K562 (cell line): ENCODE data around the gene DTWD2. TPM values are rescaled to one million over a fixed set of nuclear protein-coding genes. Genes with fewer than 3 reads are reported as not detected.

Source experiments
- ARID3A ChIP-seq: IDR thresholded peaks from 2 replicates; pipeline ENCODE4 v1.6.1; 2012; ENCODE audit warnings: low read depth, low read length, improper control_type of control experiment, borderline replicate concordance
- polyA plus RNA-seq, 8 experiments: library from polyadenylated mRNA; depleted of rRNA in 4 of 8; stranded (reverse) in 5 of 8; unstranded in 3 of 8; fragments of >200 nt; fragmentation: Nextera tagmentation in 2 of 8; fragmentation: Illumina TruSeq in 1 of 8; extraction: Ambion mirVana in 2 of 8; extraction: Trizol in 1 of 8; gene quantifications; 2 replicates each; pipeline versions ENCODE4 v1.2.1 to v1.2.3, GENCODE V29; 2011 to 2014; ENCODE audit warnings: inconsistent platforms in 1 of 8, missing spikeins in 1 of 8
- total RNA-seq, 7 experiments: library from RNA; depleted of rRNA in 6 of 7; stranded (reverse); fragments of >200 nt in 6 of 7; fragmentation: Illumina TruSeq in 2 of 7; extraction: Trizol in 2 of 7; gene quantifications; 2 replicates each; pipeline versions ENCODE4 v1.2.1 to v1.2.3, GENCODE V29; 2011 to 2021; ENCODE audit warnings: low replicate concordance in 1 of 7
- TF ChIP-seq, protein P1 (sequence below): sonication (generic); formaldehyde crosslinking; IDR thresholded peaks from 2 replicates; pipeline ENCODE4 v1.8.0; 2023; ENCODE audit warnings: mild to moderate bottlenecking, missing genetic modification reagents
- TF ChIP-seq, protein P2 (sequence below): sonication (generic); formaldehyde crosslinking; IDR thresholded peaks from 2 replicates; pipeline ENCODE4 v1.8.0; 2022; ENCODE audit warnings: mild to moderate bottlenecking, missing genetic modification reagents
- TF ChIP-seq, protein P3 (sequence below): fragments of 200-800 bp; sonication (Bioruptor generic); IDR thresholded peaks from 2 replicates; pipeline ENCODE4 v1.6.1; 2017; ENCODE audit warnings: missing genetic modification characterization, missing compliant biosample characterization

The DTWD2 gene
- total and polyA plus RNA-seq, 9 of the 15 experiments (the other 6 are each of a cell fraction or from before 2014, with no cell fraction given): 0.99 to 10.8 (median 4.1) TPM

DNA sequence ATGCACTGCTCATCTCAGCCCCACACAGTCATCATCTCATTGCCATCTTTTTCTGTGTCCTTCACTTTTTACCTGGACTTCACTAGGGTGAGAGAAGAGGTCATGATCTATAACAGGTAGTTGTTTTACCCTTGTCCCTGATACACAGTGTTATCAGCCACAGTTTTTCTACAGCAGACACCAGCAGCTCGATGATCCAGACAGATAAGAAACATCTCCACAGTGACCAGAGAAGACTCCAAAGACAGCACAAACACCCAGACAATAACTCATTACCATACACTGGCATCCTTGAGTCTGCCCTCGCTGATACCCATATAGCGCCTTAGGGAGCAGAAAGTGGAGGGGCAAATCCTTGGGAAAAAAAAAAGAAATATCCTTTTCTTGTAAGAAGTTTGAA, 194.1 kb downstream of the DTWD2 start (continued):
- TF ChIP-seq, protein P1, sequence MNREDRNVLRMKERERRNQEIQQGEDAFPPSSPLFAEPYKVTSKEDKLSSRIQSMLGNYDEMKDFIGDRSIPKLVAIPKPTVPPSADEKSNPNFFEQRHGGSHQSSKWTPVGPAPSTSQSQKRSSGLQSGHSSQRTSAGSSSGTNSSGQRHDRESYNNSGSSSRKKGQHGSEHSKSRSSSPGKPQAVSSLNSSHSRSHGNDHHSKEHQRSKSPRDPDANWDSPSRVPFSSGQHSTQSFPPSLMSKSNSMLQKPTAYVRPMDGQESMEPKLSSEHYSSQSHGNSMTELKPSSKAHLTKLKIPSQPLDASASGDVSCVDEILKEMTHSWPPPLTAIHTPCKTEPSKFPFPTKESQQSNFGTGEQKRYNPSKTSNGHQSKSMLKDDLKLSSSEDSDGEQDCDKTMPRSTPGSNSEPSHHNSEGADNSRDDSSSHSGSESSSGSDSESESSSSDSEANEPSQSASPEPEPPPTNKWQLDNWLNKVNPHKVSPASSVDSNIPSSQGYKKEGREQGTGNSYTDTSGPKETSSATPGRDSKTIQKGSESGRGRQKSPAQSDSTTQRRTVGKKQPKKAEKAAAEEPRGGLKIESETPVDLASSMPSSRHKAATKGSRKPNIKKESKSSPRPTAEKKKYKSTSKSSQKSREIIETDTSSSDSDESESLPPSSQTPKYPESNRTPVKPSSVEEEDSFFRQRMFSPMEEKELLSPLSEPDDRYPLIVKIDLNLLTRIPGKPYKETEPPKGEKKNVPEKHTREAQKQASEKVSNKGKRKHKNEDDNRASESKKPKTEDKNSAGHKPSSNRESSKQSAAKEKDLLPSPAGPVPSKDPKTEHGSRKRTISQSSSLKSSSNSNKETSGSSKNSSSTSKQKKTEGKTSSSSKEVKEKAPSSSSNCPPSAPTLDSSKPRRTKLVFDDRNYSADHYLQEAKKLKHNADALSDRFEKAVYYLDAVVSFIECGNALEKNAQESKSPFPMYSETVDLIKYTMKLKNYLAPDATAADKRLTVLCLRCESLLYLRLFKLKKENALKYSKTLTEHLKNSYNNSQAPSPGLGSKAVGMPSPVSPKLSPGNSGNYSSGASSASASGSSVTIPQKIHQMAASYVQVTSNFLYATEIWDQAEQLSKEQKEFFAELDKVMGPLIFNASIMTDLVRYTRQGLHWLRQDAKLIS (CRISPR knock-in tag): no peak
- TF ChIP-seq, protein P2, sequence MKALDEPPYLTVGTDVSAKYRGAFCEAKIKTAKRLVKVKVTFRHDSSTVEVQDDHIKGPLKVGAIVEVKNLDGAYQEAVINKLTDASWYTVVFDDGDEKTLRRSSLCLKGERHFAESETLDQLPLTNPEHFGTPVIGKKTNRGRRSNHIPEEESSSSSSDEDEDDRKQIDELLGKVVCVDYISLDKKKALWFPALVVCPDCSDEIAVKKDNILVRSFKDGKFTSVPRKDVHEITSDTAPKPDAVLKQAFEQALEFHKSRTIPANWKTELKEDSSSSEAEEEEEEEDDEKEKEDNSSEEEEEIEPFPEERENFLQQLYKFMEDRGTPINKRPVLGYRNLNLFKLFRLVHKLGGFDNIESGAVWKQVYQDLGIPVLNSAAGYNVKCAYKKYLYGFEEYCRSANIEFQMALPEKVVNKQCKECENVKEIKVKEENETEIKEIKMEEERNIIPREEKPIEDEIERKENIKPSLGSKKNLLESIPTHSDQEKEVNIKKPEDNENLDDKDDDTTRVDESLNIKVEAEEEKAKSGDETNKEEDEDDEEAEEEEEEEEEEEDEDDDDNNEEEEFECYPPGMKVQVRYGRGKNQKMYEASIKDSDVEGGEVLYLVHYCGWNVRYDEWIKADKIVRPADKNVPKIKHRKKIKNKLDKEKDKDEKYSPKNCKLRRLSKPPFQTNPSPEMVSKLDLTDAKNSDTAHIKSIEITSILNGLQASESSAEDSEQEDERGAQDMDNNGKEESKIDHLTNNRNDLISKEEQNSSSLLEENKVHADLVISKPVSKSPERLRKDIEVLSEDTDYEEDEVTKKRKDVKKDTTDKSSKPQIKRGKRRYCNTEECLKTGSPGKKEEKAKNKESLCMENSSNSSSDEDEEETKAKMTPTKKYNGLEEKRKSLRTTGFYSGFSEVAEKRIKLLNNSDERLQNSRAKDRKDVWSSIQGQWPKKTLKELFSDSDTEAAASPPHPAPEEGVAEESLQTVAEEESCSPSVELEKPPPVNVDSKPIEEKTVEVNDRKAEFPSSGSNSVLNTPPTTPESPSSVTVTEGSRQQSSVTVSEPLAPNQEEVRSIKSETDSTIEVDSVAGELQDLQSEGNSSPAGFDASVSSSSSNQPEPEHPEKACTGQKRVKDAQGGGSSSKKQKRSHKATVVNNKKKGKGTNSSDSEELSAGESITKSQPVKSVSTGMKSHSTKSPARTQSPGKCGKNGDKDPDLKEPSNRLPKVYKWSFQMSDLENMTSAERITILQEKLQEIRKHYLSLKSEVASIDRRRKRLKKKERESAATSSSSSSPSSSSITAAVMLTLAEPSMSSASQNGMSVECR (CRISPR knock-in tag): no peak
- TF ChIP-seq ARID3A: no peak
- TF ChIP-seq, protein P3, sequence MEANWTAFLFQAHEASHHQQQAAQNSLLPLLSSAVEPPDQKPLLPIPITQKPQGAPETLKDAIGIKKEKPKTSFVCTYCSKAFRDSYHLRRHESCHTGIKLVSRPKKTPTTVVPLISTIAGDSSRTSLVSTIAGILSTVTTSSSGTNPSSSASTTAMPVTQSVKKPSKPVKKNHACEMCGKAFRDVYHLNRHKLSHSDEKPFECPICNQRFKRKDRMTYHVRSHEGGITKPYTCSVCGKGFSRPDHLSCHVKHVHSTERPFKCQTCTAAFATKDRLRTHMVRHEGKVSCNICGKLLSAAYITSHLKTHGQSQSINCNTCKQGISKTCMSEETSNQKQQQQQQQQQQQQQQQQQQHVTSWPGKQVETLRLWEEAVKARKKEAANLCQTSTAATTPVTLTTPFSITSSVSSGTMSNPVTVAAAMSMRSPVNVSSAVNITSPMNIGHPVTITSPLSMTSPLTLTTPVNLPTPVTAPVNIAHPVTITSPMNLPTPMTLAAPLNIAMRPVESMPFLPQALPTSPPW (CRISPR knock-in tag): no peak
- TF ChIP-seq, all 486 proteins: peak for 0
